SK-N-SH treated with all-trans-retinoic acid at 6 μM for 48 hours (cell line): ENCODE data around the gene RHOA.

Experiments used
- GLIS3 ChIP-seq: fragments of 250-450 bp; sonication (Bioruptor Pico); IDR thresholded peaks from 2 replicates; pipeline ENCODE4 v1.5.0; 2020; ENCODE audit warnings: mild to moderate bottlenecking, moderate library complexity
- RARB ChIP-seq: fragments of 250-450 bp; sonication (Bioruptor Pico); IDR thresholded peaks from 2 replicates; pipeline ENCODE4 v1.8.0; 2021; ENCODE audit warnings: mild to moderate bottlenecking, moderate library complexity
- TF ChIP-seq, protein P1 (sequence below): fragments of 250-450 bp; sonication (Bioruptor Pico); IDR thresholded peaks from 2 replicates; pipeline ENCODE4 v1.8.0; 2020; ENCODE audit warnings: mild to moderate bottlenecking, moderate library complexity, borderline replicate concordance

DNA sequence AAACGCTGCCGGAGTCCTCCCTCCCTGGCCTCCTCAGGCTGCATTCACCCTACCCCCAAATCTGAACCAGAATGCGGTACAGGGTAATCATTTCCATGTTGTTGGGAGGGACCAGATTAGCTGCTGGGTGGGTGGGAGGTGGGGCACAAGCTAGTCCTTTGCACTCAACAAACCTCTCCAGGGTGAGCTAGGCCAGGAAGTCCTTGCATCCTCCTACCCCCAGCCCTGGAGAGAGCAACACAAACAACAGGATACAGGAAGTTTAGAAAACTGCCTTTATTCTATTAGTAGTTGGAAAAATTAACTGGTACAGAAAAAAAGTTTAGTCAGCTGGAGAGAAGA, 52.9 kb downstream of the RHOA start:
- no peak for TF ChIP-seq RARB (CRISPR knock-in tag)
- no peak for TF ChIP-seq GLIS3 (CRISPR knock-in tag)
- TF ChIP-seq, protein P1, sequence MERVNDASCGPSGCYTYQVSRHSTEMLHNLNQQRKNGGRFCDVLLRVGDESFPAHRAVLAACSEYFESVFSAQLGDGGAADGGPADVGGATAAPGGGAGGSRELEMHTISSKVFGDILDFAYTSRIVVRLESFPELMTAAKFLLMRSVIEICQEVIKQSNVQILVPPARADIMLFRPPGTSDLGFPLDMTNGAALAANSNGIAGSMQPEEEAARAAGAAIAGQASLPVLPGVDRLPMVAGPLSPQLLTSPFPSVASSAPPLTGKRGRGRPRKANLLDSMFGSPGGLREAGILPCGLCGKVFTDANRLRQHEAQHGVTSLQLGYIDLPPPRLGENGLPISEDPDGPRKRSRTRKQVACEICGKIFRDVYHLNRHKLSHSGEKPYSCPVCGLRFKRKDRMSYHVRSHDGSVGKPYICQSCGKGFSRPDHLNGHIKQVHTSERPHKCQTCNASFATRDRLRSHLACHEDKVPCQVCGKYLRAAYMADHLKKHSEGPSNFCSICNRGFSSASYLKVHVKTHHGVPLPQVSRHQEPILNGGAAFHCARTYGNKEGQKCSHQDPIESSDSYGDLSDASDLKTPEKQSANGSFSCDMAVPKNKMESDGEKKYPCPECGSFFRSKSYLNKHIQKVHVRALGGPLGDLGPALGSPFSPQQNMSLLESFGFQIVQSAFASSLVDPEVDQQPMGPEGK (CRISPR knock-in tag), result no peak
